ENCODE measurements around the gene TRIML2.

DNA sequence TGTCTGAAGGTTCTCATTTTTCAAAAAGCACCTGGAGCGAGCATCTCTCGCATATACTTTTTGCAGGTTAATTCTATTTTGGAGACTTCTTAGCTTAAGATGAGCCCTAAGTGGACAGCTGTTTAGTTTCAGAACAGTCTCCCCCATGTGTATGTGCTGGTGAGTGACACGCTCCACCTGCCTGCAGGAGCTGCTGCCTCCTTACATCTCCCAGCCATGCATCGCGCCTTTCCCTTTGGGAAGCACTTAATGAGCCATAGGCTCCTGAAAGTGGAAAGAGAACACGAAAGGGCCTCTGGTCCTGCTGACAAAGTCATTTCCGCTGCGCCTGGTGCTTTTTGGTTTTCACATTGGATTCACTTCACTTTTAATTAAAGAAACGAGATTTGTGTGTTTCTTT, 56.1 kb downstream of the TRIML2 start:
- TF ChIP-seq CTCF (IDR thresholded peaks at IDR 0.05; ENCODE audit: low read depth, low read length) (no peak), EZH2phosphoT487 (IDR thresholded peaks at IDR 0.05; ENCODE audit: low read depth) (no peak)
